ENCODE measurements around the gene AAMP. TPM values are rescaled to one million over a fixed set of nuclear protein-coding genes. Genes with fewer than 3 reads are reported as not detected.

The AAMP gene
- total RNA-seq, 1 donor from 2014 or later, result 79.2 TPM

GRCh38 chr2:218296847-218297246 lies 26.9 kb upstream of the AAMP start:
- no peak for DNase-seq (ENCODE audit: low spot score, unreplicated experiment)
- Mint-ChIP-seq H3K4me3 (ENCODE audit: low read depth) (no peak overlapping the region), H3K4me1 (ENCODE audit: low read depth) (peaks cover 53% of the 10 kb centered on the region), H3K27ac (peak overlapping the region; percentile 99), H3K36me3 (ENCODE audit: insufficient read depth) (no peaks in the 10 kb centered on the region), H3K27me3 (no peaks in the 10 kb centered on the region), H3K9me3 (ENCODE audit: low read depth) (no peaks in the 10 kb centered on the region)
- no peak for TF ChIP-seq CTCF (IDR thresholded peaks at IDR 0.05; ENCODE audit: unreplicated experiment)

GRCh38 chr2:218296200-218296599 lies 26.3 kb upstream of the AAMP start:
- DNase-seq (ENCODE audit: low spot score, unreplicated experiment), result no peak
- Mint-ChIP-seq H3K9me3 (ENCODE audit: low read depth) (no peaks in the 10 kb centered on the region), H3K4me1 (ENCODE audit: low read depth) (peaks cover 54% of the 10 kb centered on the region), H3K27me3 (no peaks in the 10 kb centered on the region), H3K36me3 (ENCODE audit: insufficient read depth) (no peaks in the 10 kb centered on the region), H3K27ac (peak overlapping the region; percentile 99), H3K4me3 (ENCODE audit: low read depth) (no peak overlapping the region)
- no peak for TF ChIP-seq CTCF (IDR thresholded peaks at IDR 0.05; ENCODE audit: unreplicated experiment)

- no peak overlapping the region for H3K4me3 Mint-ChIP-seq (ENCODE audit: low read depth)
- TF ChIP-seq CTCF (IDR thresholded peaks at IDR 0.05; ENCODE audit: unreplicated experiment), result no peak
- no peaks in the 10 kb centered on the region for H3K27me3 Mint-ChIP-seq
- H3K27ac Mint-ChIP-seq, result peak overlapping the region; percentile 99
- DNase-seq (ENCODE audit: low spot score, unreplicated experiment), result no peak
- no peaks in the 10 kb centered on the region for H3K9me3 Mint-ChIP-seq (ENCODE audit: low read depth)
- H3K4me1 Mint-ChIP-seq (ENCODE audit: low read depth), result peaks cover 63% of the 10 kb centered on the region
- H3K36me3 Mint-ChIP-seq (ENCODE audit: insufficient read depth), result no peaks in the 10 kb centered on the region
These were observed 25.1 kb upstream of the AAMP start for GRCh38 chr2:218295029-218295428.

- no peaks in the 10 kb centered on the region for H3K36me3 Mint-ChIP-seq (ENCODE audit: insufficient read depth)
- H3K4me3 Mint-ChIP-seq (ENCODE audit: low read depth), result no peak overlapping the region
- H3K9me3 Mint-ChIP-seq (ENCODE audit: low read depth), result no peaks in the 10 kb centered on the region
- H3K27ac Mint-ChIP-seq, result peak overlapping the region; percentile 99
- DNase-seq (ENCODE audit: low spot score, unreplicated experiment), result no peak
- no peak for TF ChIP-seq CTCF (IDR thresholded peaks at IDR 0.05; ENCODE audit: unreplicated experiment)
- peaks cover 67% of the 10 kb centered on the region for H3K4me1 Mint-ChIP-seq (ENCODE audit: low read depth)
- no peaks in the 10 kb centered on the region for H3K27me3 Mint-ChIP-seq
These were observed 24.6 kb upstream of the AAMP start for GRCh38 chr2:218294430-218295022.

- Mint-ChIP-seq H3K4me3 (ENCODE audit: low read depth) (no peak overlapping the region), H3K36me3 (ENCODE audit: insufficient read depth) (no peaks in the 10 kb centered on the region), H3K27ac (peak overlapping the region; percentile 99), H3K27me3 (no peaks in the 10 kb centered on the region), H3K4me1 (ENCODE audit: low read depth) (peaks cover 71% of the 10 kb centered on the region), H3K9me3 (ENCODE audit: low read depth) (no peaks in the 10 kb centered on the region)
- no peak for TF ChIP-seq CTCF (IDR thresholded peaks at IDR 0.05; ENCODE audit: unreplicated experiment)
- DNase-seq (ENCODE audit: low spot score, unreplicated experiment), result no peak
These were observed 23.9 kb upstream of the AAMP start for GRCh38 chr2:218293715-218294429.

Data from progenitor cell of endocrine pancreas (in vitro differentiated cells).